Right atrium auricular region (tissue), 2 donors: ENCODE measurements around the gene C1orf226. TPM values are rescaled to one million over a fixed set of nuclear protein-coding genes. Genes with fewer than 3 reads are reported as not detected.

ENCODE experiments used
- DNase-seq: peaks from one replicate; pipeline ENCODE4 v3.0.0-alpha.2; 2019; ENCODE audit warnings: low spot score
- H3K27ac ChIP-seq, 2 donors: fragments of 200-600 bp; sonication (generic); 1 replicate in 1 of 2; 2 replicates in 1 of 2; pipeline ENCODE4 v1.5.1; 2016 to 2019
- H3K27me3 ChIP-seq, 2 donors: fragments of 200-600 bp; sonication (generic); one replicate each; pipeline versions ENCODE4 v1.5.1 to v1.6.0; 2017 to 2019
- H3K36me3 ChIP-seq: fragments of 200-600 bp; sonication (generic); one replicate; pipeline ENCODE4 v1.5.1; 2016
- H3K4me1 ChIP-seq, 2 donors: fragments of 200-600 bp; sonication (generic); one replicate each; pipeline versions ENCODE4 v1.5.1 to v1.6.0; 2017 to 2019
- H3K4me3 ChIP-seq, 2 donors: fragments of 200-600 bp; sonication (generic); 1 replicate in 1 of 2; 2 replicates in 1 of 2; pipeline ENCODE4 v1.5.1; 2017 to 2019; ENCODE audit warnings: mild to moderate bottlenecking in 1 of 2, moderate library complexity in 1 of 2
- H3K9me3 ChIP-seq, 2 donors: fragments of 200-600 bp; sonication (generic); one replicate each; pipeline ENCODE4 v1.5.1; 2019
- total RNA-seq, 2 donors: library from RNA; depleted of rRNA; stranded (reverse); fragments of >200 nt; gene quantifications; one replicate each; pipeline ENCODE4 v1.1.0, GENCODE V29; 2016
- TF ChIP-seq, protein P1 (sequence below), 2 donors: fragments of 200-600 bp; sonication (generic); IDR thresholded peaks; one replicate each; pipeline ENCODE4 v1.5.1; 2019; ENCODE audit warnings: antibody characterized with exemption in 2 of 2

C1orf226 gene
- total RNA-seq, 2 donors from 2014 or later: 3.0 to 7.0 TPM

- H3K27ac ChIP-seq: no peak overlapping the region
- H3K9me3 ChIP-seq: no peaks in the 10 kb centered on the region
- H3K27me3 ChIP-seq: no peaks in the 10 kb centered on the region
- H3K36me3 ChIP-seq: no peaks in the 10 kb centered on the region
- no peak overlapping the region for H3K4me3 ChIP-seq
- TF ChIP-seq, protein P1, sequence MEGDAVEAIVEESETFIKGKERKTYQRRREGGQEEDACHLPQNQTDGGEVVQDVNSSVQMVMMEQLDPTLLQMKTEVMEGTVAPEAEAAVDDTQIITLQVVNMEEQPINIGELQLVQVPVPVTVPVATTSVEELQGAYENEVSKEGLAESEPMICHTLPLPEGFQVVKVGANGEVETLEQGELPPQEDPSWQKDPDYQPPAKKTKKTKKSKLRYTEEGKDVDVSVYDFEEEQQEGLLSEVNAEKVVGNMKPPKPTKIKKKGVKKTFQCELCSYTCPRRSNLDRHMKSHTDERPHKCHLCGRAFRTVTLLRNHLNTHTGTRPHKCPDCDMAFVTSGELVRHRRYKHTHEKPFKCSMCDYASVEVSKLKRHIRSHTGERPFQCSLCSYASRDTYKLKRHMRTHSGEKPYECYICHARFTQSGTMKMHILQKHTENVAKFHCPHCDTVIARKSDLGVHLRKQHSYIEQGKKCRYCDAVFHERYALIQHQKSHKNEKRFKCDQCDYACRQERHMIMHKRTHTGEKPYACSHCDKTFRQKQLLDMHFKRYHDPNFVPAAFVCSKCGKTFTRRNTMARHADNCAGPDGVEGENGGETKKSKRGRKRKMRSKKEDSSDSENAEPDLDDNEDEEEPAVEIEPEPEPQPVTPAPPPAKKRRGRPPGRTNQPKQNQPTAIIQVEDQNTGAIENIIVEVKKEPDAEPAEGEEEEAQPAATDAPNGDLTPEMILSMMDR (IDR thresholded peaks at IDR 0.05): no peak
- DNase-seq: no peak
- peaks cover 0 to 10% of the 10 kb centered on the region in 2 donors for H3K4me1 ChIP-seq
Observed at GRCh38 chr1:162353702-162354101, 27.8 kb upstream of the C1orf226 start.

DNA sequence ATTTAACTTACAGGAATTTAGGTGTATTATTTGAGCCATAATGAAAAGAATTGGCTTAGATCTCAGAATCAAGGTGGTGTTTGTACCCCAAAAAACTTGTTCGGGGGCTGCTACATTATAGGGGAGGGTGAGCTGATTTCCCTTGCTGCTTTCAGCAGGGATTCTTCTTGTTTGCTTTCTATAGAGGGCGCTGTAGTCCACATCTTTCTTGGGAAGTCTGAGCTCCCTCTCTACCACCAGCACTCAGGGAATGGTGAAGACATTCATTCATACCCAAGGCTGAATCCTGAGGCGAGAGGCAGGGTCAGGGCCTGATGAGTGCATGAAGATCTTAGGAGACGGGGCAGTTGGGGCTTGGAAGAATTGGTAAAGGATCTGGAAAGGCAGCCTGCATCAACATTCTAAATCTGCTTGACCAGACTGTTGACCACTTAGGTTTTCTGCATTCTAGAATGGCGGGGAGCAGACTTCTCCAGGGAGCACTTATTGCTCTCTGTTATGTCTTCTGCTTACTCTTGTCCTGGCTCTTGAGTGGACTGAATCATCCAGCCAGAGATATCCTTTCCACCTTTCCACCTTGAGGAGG lies 23.8 kb upstream of the C1orf226 start:
- TF ChIP-seq, protein P1 (IDR thresholded peaks at IDR 0.05): peak in 1 of 2 donors; percentile 46

GRCh38 chr1:162358928-162359327 lies 22.6 kb upstream of the C1orf226 start:
- H3K9me3 ChIP-seq: no peaks in the 10 kb centered on the region
- TF ChIP-seq, protein P1 (IDR thresholded peaks at IDR 0.05): no peak
- H3K4me3 ChIP-seq: no peak overlapping the region
- no peak for DNase-seq
- no peaks in the 10 kb centered on the region for H3K4me1 ChIP-seq
- H3K36me3 ChIP-seq: no peaks in the 10 kb centered on the region
- H3K27ac ChIP-seq: no peak overlapping the region
- no peaks in the 10 kb centered on the region for H3K27me3 ChIP-seq

More for the DNA sequence above, 23.8 kb upstream of the C1orf226 start:
- Histone ChIP-seq H3K27me3 (no peaks in the 10 kb centered on the region), H3K9me3 (no peaks in the 10 kb centered on the region), H3K4me3 (no peak overlapping the region), H3K27ac (no peak overlapping the region), H3K4me1 (no peaks in the 10 kb centered on the region), H3K36me3 (no peaks in the 10 kb centered on the region)
- DNase-seq: no peak

DNA sequence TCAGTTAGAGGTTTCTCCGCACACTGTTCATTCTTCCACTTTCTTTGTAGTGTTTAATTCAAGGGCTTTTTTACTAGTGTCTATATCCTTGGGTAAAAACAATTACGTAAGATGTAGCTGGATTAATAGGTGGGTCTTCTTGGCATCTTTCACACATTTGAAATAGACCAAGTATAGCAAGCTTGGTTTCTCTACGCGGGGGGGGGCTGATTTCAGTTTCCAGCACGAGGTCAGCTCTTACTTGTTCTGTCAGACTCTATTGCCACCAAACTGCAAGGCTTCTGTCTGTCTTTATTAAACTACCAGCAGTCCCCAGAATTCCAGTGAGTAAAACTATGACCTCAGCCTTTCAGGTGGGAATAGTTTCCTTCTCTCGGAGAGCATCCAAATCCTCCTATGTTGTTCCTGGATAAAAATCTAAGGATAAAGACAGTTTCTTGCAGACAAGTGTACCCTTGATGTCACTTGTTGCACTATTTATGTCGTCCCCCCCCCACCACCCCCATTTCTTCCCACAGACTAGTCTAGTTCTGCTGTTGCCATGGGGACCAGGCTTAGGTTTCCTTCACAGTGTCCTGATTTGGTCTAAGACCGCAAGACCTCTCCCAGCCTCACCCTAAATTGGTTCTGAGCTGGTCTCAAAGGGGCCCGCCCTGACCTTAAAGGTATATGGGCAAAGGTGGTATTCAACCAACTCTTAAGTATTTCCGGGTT lies 21.8 kb upstream of the C1orf226 start:
- H3K4me1 ChIP-seq: no peaks in the 10 kb centered on the region
- no peaks in the 10 kb centered on the region for H3K36me3 ChIP-seq
- no peak overlapping the region for H3K4me3 ChIP-seq
- no peak overlapping the region for H3K27ac ChIP-seq
- TF ChIP-seq, protein P1 (IDR thresholded peaks at IDR 0.05): no peak
- no peaks in the 10 kb centered on the region for H3K27me3 ChIP-seq
- H3K9me3 ChIP-seq: no peaks in the 10 kb centered on the region
- no peak for DNase-seq

DNA sequence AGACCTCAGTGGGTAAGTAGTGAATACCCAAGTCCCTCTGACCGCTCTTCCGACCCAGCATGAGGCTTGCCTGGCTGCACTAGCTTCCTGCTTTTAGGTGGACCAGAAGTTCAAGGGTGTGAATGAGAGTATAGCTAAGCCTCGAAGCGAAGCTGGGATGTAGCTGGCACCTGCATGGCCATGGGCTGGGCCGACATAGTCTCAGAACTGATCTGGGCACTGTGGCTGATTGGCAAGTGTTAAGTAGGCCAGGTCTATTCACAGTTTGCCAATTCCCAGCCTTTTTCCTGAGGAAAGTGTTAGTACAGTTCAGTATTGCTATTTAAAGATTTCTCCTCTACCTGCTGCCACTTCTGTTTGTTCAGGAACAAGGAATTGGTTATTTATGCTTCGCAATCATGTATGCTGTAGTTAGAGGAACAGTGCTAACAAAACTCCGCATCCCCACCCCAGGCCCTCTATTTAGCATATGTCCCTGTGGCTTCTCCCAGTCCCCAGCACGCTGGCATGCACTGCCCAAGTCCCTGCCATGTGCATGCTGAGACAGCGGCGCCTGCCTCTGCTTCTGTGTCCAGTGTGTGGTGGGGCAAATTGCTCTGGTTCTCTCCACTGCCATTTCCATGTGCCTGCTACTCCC lies 21.2 kb upstream of the C1orf226 start:
- DNase-seq: no peak
- H3K27ac ChIP-seq: no peak overlapping the region
- no peaks in the 10 kb centered on the region for H3K4me1 ChIP-seq
- H3K27me3 ChIP-seq: no peaks in the 10 kb centered on the region
- no peaks in the 10 kb centered on the region for H3K9me3 ChIP-seq
- H3K4me3 ChIP-seq: no peak overlapping the region
- H3K36me3 ChIP-seq: no peaks in the 10 kb centered on the region
- TF ChIP-seq, protein P1 (IDR thresholded peaks at IDR 0.05): no peak
